Hepatocyte (in vitro differentiated cells): ENCODE data around the gene ZNF385A. TPM values are rescaled to one million over a fixed set of nuclear protein-coding genes. Genes with fewer than 3 reads are reported as not detected.

Source experiments
- DNase-seq: peaks from one replicate; pipeline ENCODE4 v3.0.0-alpha.2; 2016; ENCODE audit warnings: low spot score
- H2AFZ ChIP-seq: fragments of 200-600 bp; sonication (generic); 2 replicates; pipeline ENCODE4 v1.6.0; 2016; ENCODE audit warnings: antibody characterized with exemption, mild to moderate bottlenecking
- H3K27ac ChIP-seq: fragments of 200-600 bp; sonication (generic); 2 replicates; pipeline ENCODE4 v1.5.1; 2016; ENCODE audit warnings: mild to moderate bottlenecking
- H3K27me3 ChIP-seq: fragments of 200-600 bp; sonication (generic); 2 replicates; pipeline ENCODE4 v1.6.1; 2016
- H3K36me3 ChIP-seq: fragments of 200-600 bp; sonication (generic); replicated peaks from 2 replicates; pipeline ENCODE4 v1.5.1; 2016; ENCODE audit warnings: low read depth; ENCODE audit not compliant: insufficient read depth
- H3K4me1 ChIP-seq: fragments of 200-600 bp; sonication (generic); 2 replicates; pipeline ENCODE4 v1.5.1; 2016; ENCODE audit warnings: mild to moderate bottlenecking, moderate library complexity; ENCODE audit not compliant: insufficient read depth
- H3K4me2 ChIP-seq: fragments of 200-600 bp; sonication (generic); 2 replicates; pipeline ENCODE4 v1.6.0; 2016
- H3K4me3 ChIP-seq: fragments of 200-600 bp; sonication (generic); 2 replicates; pipeline ENCODE4 v1.5.1; 2016; ENCODE audit warnings: mild to moderate bottlenecking
- H3K79me2 ChIP-seq: fragments of 200-600 bp; sonication (generic); 2 replicates; pipeline ENCODE4 v1.6.0; 2017; ENCODE audit warnings: mild to moderate bottlenecking
- H3K9me2 ChIP-seq: fragments of 200-600 bp; sonication (generic); replicated peaks from 2 replicates; pipeline ENCODE4 v1.6.0; 2017; ENCODE audit warnings: mild to moderate bottlenecking; ENCODE audit not compliant: insufficient read depth
- H3K9me3 ChIP-seq: fragments of 200-600 bp; sonication (generic); 2 replicates; pipeline ENCODE4 v1.5.1; 2016; ENCODE audit warnings: low read depth, mild to moderate bottlenecking
- H4K20me1 ChIP-seq: fragments of 200-600 bp; sonication (generic); 2 replicates; pipeline ENCODE4 v1.6.0; 2016; ENCODE audit warnings: mild to moderate bottlenecking; ENCODE audit not compliant: insufficient read depth, poor library complexity, severe bottlenecking
- CTCF ChIP-seq: fragments of 200-600 bp; sonication (generic); IDR thresholded peaks from 2 replicates; pipeline ENCODE4 v1.5.1; 2016; ENCODE audit warnings: antibody characterized with exemption, mild to moderate bottlenecking; ENCODE audit not compliant: poor library complexity
- EZH2 ChIP-seq: fragments of 200-600 bp; sonication (generic); IDR thresholded peaks from 2 replicates; pipeline ENCODE4 v1.6.1; 2016; ENCODE audit warnings: antibody characterized with exemption, mild to moderate bottlenecking, borderline replicate concordance
- EZH2phosphoT487 ChIP-seq: fragments of 200-600 bp; sonication (generic); IDR thresholded peaks from one replicate; pipeline ENCODE4 v1.6.1; 2018; ENCODE audit warnings: antibody characterized with exemption, mild to moderate bottlenecking, low read depth, moderate library complexity; ENCODE audit not compliant: unreplicated experiment, severe bottlenecking
- WGBS: methylation state at CpG from one replicate; pipeline ENCODE4 v1.1.6; 2016; ENCODE audit warnings: low lambda C conversion rate; ENCODE audit errors: missing lambda C conversion rate; 5-methylcytosine and 5-hydroxymethylcytosine counted together
- polyA plus RNA-seq: library from polyadenylated mRNA; unstranded; fragments of >200 nt; fragmentation: Nextera tagmentation; extraction: Ambion mirVana; gene quantifications from 2 replicates; pipeline ENCODE4 v1.2.1, GENCODE V29; 2016
- total RNA-seq: library from RNA; depleted of rRNA; stranded (reverse); fragments of >200 nt; gene quantifications from 2 replicates; pipeline ENCODE4 v1.2.3, GENCODE V29; 2014

ZNF385A gene
- total and polyA plus RNA-seq, 2 experiments from 2014 or later: 4.2 to 5.6 TPM

- H3K9me2 ChIP-seq: no peaks in the 10 kb centered on the region
- H3K4me3 ChIP-seq: no peak overlapping the region
- H4K20me1 ChIP-seq: no peaks in the 10 kb centered on the region
- no peaks in the 10 kb centered on the region for H3K27me3 ChIP-seq
- peak overlapping the region; percentile 69 for H3K4me2 ChIP-seq
- no peak for TF ChIP-seq EZH2phosphoT487
- TF ChIP-seq EZH2: no peak
- TF ChIP-seq CTCF: no peak
- WGBS: 17% methylated on average over 1 of the region's 1 CpG
- peak overlapping the region; percentile 95 for H3K27ac ChIP-seq
- no peaks in the 10 kb centered on the region for H3K36me3 ChIP-seq
- no peaks in the 10 kb centered on the region for H3K9me3 ChIP-seq
- H3K79me2 ChIP-seq: no peaks in the 10 kb centered on the region
- H3K4me1 ChIP-seq: peaks cover 45% of the 10 kb centered on the region
- peak; percentile 70 for DNase-seq
- no peak overlapping the region for H2AFZ ChIP-seq
Observed at GRCh38 chr12:54352891-54353874, 31.4 kb downstream of the ZNF385A start.

- H3K27ac ChIP-seq: peak overlapping the region; percentile 95
- TF ChIP-seq EZH2 (no peak), EZH2phosphoT487 (no peak), CTCF (no peak)
- peaks cover 3% of the 10 kb centered on the region for H3K36me3 ChIP-seq
- H3K9me2 ChIP-seq: no peaks in the 10 kb centered on the region
- H4K20me1 ChIP-seq: no peaks in the 10 kb centered on the region
- peak; percentile 81 for DNase-seq
- WGBS: 12% methylated on average over 14 of the region's 21 CpGs
- H2AFZ ChIP-seq: no peak overlapping the region
- no peaks in the 10 kb centered on the region for H3K79me2 ChIP-seq
- no peaks in the 10 kb centered on the region for H3K9me3 ChIP-seq
- no peak overlapping the region for H3K4me3 ChIP-seq
- no peaks in the 10 kb centered on the region for H3K27me3 ChIP-seq
- H3K4me1 ChIP-seq: peaks cover 36% of the 10 kb centered on the region
- H3K4me2 ChIP-seq: peak overlapping the region; percentile 69
Observed at GRCh38 chr12:54352022-54352531, 32.5 kb downstream of the ZNF385A start.

- Histone ChIP-seq H3K4me3 (no peak overlapping the region), H3K27me3 (no peaks in the 10 kb centered on the region), H3K4me2 (peak overlapping the region; percentile 69), H3K4me1 (peaks cover 32% of the 10 kb centered on the region), H3K9me2 (no peaks in the 10 kb centered on the region), H3K9me3 (no peaks in the 10 kb centered on the region), H4K20me1 (no peaks in the 10 kb centered on the region), H3K27ac (peak overlapping the region; percentile 95), H2AFZ (no peak overlapping the region), H3K36me3 (peaks cover 3% of the 10 kb centered on the region), H3K79me2 (no peaks in the 10 kb centered on the region)
- WGBS: 43% methylated on average over 4 of the region's 4 CpGs
- TF ChIP-seq CTCF (no peak), EZH2phosphoT487 (no peak), EZH2 (no peak)
- no peak for DNase-seq
Observed at GRCh38 chr12:54351341-54351740, 33.2 kb downstream of the ZNF385A start.
